DOHH2 (cell line): ENCODE data around the gene NME4.

Experiments used
- CTCF ChIP-seq: fragments of 200-600 bp; sonication (generic); IDR thresholded peaks from one replicate; pipeline ENCODE4 v1.5.1; 2014; ENCODE audit warnings: antibody characterized with exemption, mild to moderate bottlenecking, low read depth, low read length; ENCODE audit not compliant: poor library complexity, severe bottlenecking
- EZH2phosphoT487 ChIP-seq: fragments of 200-600 bp; sonication (generic); IDR thresholded peaks from 2 replicates; pipeline ENCODE4 v1.6.1; 2017; ENCODE audit warnings: borderline replicate concordance, mild to moderate bottlenecking, antibody characterized with exemption, low read length, moderate library complexity, mixed read lengths

DNA sequence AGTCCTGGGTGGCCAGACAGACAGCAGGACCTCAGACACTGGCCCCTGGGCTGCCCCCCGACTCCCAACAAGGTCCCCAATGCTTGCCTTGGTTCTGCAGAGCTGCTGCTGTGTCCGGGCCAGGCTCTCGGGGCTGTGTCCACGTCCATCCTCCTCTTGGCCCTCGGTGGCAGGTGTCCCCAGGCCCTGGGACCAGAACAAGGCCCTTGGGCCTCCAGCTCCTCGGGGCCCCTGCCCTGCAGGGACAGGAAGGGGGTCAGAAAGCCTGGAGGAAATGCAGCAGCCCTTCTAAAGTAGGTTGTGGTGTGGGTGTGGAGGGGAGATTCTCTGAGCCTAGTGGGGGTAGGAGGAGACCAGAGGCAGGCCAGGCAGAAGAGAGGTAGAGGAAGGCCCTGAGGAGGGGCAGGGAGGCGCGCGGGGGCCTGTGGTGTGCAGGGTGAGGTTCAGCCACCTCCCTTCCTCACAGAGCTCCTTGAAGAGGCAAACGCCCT lies 42.0 kb upstream of the NME4 start:
- TF ChIP-seq CTCF (no peak), EZH2phosphoT487 (no peak)
